GM18502 (cell line): ENCODE results near the gene MYO1G.

Experiments
- ATAC-seq: cut with Tn5 transposase; IDR thresholded peaks from one replicate; pipeline ENCODE4 v1.9.1; 2021; ENCODE audit warnings: mild to moderate bottlenecking; ENCODE audit not compliant: unreplicated experiment, poor library complexity

The MYO1G gene

GRCh38 chr7:44981035-44981706, 2.4 kb upstream of the MYO1G start:
- ATAC-seq: peak; percentile 1

- ATAC-seq: peak; percentile 55
Measured at GRCh38 chr7:44980393-44981034, 1.7 kb upstream of the MYO1G start.

GRCh38 chr7:44979481-44980392, 922 bp upstream of the MYO1G start:
- ATAC-seq: no peak

GRCh38 chr7:44977959-44978335, 868 bp downstream of the MYO1G start:
- ATAC-seq: no peak

GRCh38 chr7:44977304-44977958, 1.4 kb downstream of the MYO1G start:
- ATAC-seq: no peak

GRCh38 chr7:44976746-44977196, 2.0 kb downstream of the MYO1G start:
- ATAC-seq: no peak

GRCh38 chr7:44976040-44976745, 2.6 kb downstream of the MYO1G start:
- no peak for ATAC-seq

GRCh38 chr7:44975331-44976039, 3.3 kb downstream of the MYO1G start:
- ATAC-seq: no peak

- no peak for ATAC-seq
Measured at GRCh38 chr7:44974549-44974948, 4.3 kb downstream of the MYO1G start.

GRCh38 chr7:44973610-44974401, 5.0 kb downstream of the MYO1G start:
- ATAC-seq: no peak

GRCh38 chr7:44972562-44972961, 6.3 kb downstream of the MYO1G start:
- ATAC-seq: no peak

- ATAC-seq: no peak
Measured at GRCh38 chr7:44971902-44972441, 6.8 kb downstream of the MYO1G start.

- no peak for ATAC-seq
Measured at GRCh38 chr7:44971188-44971901, 7.5 kb downstream of the MYO1G start.

- no peak for ATAC-seq
Measured at GRCh38 chr7:44970523-44971051, 8.2 kb downstream of the MYO1G start.

- no peak for ATAC-seq
Measured at GRCh38 chr7:44969701-44970522, 8.9 kb downstream of the MYO1G start.

- ATAC-seq: no peak
Measured at GRCh38 chr7:44969049-44969700, 9.6 kb downstream of the MYO1G start.
